GM21515 (cell line): ENCODE data around the gene TRNAU1AP.
"Not testable (repeated sequence)": the region's sequence is repeated elsewhere in the genome, so short reads cannot be mapped to it uniquely, and the experiment has no call there.

ENCODE experiments used
- ATAC-seq: cut with Tn5 transposase; IDR thresholded peaks from one replicate; pipeline ENCODE4 v1.9.1; 2021; ENCODE audit not compliant: unreplicated experiment

Gene TRNAU1AP

GRCh38 chr1:28577052-28577678 is 24.3 kb downstream of the TRNAU1AP start:
- ATAC-seq = no peak

DNA sequence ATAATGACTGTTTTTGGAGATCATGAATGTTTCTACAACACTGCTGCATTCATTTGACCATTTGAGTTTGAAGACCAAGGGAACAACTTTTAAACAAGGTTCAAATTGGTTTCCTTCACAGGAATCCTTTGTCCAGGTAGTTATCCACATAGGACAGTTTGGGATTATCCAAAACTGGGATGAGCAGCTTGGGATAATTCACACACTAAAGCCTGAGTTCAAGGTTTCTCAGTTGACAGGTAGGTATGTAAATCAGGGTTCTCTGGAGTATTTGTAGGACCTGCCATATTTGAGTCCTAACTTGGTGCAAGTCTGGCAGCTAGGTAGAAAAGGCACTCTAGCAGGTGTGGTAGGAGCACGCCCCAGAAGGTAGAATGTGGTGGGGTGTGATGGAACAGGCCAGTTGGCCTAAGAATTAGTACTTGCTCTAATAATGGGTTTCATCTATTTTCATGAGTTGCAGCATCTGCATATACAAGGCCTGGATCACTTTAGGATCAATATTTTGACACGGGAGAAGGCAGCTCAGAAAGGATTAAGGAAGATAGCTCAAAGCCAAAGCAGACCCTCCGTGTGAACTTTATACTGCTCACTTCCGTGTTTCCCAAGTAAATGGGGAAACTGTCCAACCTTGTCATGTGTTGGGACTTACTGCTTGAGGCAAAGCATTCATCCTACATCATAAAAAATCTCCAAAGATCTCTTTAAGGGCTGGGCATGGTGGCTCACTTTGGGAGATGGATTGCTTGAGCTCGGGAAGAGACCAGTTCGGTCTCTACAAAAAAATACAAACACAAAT is 25.1 kb downstream of the TRNAU1AP start:
- no peak for ATAC-seq

DNA sequence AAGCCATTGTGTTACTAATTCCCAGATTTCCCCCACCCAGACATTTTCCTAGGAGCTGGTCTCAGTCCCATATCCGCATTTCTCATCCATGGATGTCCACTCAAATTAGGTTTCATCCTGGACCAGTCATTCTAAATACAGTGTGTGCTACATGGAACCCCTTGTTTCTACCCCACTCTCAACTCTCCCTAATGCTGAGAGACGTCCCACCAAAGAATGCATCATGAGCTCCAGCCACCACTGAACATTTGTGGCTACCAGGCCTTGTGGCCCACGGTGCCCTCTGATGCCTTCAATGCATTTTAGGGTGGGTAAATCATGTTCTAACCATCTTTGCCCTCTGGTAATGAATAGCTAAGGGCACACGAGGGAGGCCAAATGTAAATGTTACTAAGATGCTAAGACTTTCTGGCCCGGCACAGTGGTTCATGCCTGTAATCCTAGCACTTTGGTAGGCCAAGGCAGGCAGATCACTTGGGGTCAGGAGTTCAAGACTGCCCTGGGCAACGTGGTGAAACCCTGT is 25.9 kb downstream of the TRNAU1AP start:
- ATAC-seq = no peak

DNA sequence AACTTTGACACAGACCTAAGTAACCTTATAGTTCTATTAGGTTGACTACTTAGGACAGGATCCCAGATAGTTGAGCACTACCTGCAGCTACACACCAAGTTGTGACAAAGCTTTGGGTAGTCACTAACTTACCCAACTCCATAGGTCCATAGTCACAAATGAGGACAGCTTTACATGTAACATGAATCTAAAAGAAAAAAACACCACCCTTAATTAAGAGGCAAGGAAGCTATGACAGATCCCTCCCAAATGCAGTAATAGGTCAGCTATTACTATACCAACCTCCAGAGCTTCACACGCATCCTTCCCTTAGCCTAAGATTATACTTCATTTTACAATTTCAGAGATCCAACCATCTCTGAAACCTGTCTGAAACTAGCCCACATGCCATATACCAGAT is 26.5 kb downstream of the TRNAU1AP start:
- no peak for ATAC-seq

- peak; percentile 20 for ATAC-seq
These were observed 28.0 kb downstream of the TRNAU1AP start for GRCh38 chr1:28580722-28581530.

DNA sequence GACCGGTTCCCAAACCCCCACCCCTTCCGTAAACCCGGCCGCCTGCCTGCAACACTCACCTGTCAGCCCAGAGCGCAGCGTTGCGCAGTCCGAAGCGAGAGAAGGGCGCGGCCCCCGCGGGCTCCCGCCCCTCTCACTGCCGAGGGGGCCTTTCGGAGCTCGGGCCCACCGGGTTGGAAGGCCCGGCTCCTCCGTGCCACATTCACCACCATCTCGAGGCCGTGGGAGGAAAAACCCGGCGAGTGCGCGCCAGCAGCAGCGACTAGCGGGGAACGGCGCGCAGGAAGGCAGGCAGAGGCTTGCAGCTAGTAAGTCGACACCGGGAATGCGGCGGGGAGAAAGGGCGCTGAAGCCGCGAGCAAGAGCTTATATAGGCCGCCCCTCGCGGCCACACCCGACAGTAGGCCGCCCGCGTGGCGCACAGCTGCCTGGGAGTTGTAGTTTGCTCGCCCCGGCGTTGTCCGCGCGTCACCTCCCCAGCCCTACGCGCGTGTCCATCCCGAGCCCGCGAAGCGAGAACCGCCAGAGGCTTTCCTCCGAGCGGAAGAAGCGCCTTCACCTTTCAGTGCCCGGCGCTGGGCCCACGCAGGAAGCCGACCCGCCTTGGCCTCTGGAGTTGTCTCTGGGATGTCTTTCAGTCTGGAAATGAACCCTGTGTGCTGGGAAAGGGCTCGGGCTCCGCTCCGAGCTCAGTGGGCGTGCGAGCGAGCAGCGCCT is 28.8 kb downstream of the TRNAU1AP start:
- peak; percentile 82 for ATAC-seq

DNA sequence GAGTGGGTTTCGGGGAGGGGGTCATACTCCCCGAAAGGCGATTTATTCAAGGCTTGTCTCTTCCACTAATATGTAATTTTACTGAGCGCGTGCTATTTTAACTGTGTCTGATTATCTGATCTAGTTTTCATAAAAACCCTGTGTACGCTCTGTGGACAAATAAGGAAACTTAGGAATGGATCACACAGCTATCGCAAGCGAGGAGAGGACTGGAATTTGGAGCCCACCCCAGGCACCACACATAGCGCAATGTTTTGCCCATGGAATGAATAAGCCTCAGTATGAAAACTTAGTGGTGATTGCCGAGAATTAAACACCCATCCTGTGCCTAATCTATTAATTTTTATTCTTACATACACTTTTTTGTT is 29.3 kb downstream of the TRNAU1AP start:
- ATAC-seq = no peak

GRCh38 chr1:28586585-28587391 is 33.9 kb downstream of the TRNAU1AP start:
- not testable (repeated sequence) for ATAC-seq

GRCh38 chr1:28591708-28592320 is 38.9 kb downstream of the TRNAU1AP start, which contains the start of gene RAB42:
Gene RAB42 (plus strand): TSS chr1:28592265. CDS start chr1:28592512, 247 bp downstream.
- no peak for ATAC-seq

- ATAC-seq = no peak
These were observed 39.6 kb downstream of the TRNAU1AP start for GRCh38 chr1:28592321-28593071.

- not testable (repeated sequence) for ATAC-seq
These were observed 41.1 kb downstream of the TRNAU1AP start for GRCh38 chr1:28593988-28594356.

DNA sequence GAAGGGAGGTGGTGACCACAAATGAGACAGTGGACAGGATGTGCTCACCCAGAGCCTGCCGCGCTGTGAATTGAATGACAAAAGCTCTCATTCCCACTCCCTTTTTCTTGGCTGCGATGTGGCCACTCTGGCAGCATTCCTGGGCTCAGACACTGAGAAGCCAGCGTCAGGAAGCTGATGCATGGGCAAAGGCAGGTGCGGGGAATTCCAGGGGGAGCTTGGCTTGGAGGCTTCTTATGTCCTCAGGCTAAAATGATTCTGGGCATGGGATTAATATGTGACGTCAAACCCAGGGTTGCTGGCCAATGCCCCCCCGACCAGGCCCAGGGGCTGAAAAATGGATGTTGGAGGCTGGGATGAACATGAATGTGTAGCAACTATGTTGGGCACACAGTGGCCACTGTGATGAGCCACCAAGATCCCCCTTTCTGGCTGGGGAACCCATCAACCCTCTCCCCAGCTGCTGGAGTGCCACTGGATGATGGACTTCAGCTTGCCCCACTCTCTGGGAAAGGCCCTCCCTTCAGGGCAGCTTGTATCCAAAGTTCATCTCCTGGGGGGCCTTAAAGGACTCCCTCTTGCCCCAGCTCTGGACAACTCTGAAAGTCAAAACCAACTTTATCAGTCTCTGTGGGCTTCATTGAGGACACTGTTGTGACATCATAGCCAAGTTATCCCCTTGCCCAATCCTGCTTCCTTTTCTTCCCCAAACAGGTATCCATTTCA is 42.0 kb downstream of the TRNAU1AP start:
- not testable (repeated sequence) for ATAC-seq

DNA sequence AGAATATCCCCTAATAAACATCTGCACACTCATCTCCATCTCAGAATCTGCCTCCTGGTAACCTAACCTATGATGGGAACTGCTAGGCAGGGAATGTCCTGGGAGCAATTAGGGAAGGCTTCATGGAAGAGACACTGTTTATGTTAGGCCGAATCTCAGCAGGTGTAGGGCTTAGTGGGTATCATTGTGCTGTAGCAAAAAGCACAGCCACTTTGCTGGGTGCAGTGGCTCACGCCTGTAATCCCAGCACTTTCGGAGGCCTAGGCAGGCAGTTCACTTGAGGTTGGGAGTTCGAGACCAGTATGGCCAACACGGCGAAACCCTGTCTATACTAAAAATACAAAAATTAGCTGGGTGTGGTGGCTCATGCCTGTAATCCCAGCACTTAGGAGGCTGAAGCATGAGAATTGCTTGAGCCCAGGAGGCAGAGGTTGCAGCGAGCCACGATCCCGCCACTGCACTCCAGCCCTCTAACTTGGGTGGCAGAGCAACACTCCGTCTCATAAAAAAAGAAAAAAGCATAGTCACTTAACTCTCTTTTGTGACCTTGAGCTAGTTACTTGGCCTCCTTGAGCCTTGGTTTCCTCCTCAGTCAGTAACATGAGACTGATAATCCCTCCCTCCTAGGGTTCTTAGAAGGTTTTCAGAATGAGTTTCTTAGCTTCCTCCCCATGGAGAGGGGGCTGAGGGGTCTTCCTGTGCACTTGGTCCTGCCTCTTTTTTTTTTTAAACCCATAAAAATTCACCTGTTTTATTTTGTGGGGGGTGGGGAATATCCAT is 42.7 kb downstream of the TRNAU1AP start:
- no peak for ATAC-seq

- ATAC-seq = not testable (repeated sequence)
These were observed 43.4 kb downstream of the TRNAU1AP start for GRCh38 chr1:28596276-28596675.

DNA sequence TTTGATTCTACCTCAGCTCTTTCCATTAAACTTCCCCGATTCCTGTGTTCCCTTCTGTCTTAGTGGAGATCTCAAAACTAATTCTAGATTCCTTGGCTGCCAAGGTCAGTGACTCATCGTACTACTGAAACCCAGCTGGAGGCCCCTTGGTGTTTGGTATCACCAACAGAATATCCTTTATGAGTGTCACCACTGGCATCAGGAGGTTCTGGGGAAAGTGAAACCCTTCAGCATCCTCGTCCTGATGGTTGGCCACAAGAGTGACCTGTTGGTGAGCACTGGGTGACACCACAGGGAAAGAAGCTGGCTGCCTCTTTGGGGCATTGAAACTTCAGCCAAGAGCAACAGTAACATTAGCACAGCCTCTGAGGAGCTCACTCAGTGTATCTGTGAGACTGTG is 48.8 kb downstream of the TRNAU1AP start:
- no peak for ATAC-seq

- ATAC-seq = no peak
These were observed 49.9 kb downstream of the TRNAU1AP start for GRCh38 chr1:28602536-28603439.
